Left hindlimb (tissue), 1 donor: Measurements from ENCODE around the gene PNLIPRP3.
"Not testable (repeated sequence)": the region's sequence is repeated elsewhere in the genome, so short reads cannot be mapped to it uniquely, and the experiment has no call there.

Experiments used
- DNase-seq: peaks from one replicate; pipeline ENCODE4 v3.0.0-alpha.2; 2018

The PNLIPRP3 gene

GRCh38 chr10:116427671-116428070 lies at the start of gene PNLIPRP3:
Gene PNLIPRP3, plus strand, starts transcription at chr10:116427847. Its CDS starts 166 bp downstream, at chr10:116428013.
- no peak for DNase-seq

DNA sequence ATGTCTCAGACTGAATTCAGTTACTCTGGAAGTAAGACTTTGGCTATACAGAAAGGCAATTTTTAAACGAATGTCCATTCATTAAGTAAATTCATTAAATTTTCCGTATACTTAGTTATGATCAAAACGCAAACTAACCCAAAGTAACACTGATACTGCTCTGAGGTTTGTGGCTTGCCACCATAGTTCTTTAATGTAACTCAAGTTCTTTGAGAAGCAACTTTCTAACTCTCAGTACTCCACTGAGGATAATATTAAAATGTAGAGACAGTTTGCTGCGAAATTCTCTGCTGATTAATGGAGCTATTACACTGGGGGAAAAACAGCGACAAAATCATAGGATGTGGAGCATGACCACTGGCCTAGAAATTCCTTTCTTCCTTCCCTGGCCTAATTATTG lies 45.4 kb upstream of the PNLIPRP3 start:
- DNase-seq, result no peak

GRCh38 chr10:116385311-116385710 lies 42.3 kb upstream of the PNLIPRP3 start:
- DNase-seq, result no peak

- DNase-seq, result no peak
Measured at GRCh38 chr10:116385994-116386809, 41.4 kb upstream of the PNLIPRP3 start.

- not testable (repeated sequence) for DNase-seq
Measured at GRCh38 chr10:116393246-116393831, 34.3 kb upstream of the PNLIPRP3 start.

DNA sequence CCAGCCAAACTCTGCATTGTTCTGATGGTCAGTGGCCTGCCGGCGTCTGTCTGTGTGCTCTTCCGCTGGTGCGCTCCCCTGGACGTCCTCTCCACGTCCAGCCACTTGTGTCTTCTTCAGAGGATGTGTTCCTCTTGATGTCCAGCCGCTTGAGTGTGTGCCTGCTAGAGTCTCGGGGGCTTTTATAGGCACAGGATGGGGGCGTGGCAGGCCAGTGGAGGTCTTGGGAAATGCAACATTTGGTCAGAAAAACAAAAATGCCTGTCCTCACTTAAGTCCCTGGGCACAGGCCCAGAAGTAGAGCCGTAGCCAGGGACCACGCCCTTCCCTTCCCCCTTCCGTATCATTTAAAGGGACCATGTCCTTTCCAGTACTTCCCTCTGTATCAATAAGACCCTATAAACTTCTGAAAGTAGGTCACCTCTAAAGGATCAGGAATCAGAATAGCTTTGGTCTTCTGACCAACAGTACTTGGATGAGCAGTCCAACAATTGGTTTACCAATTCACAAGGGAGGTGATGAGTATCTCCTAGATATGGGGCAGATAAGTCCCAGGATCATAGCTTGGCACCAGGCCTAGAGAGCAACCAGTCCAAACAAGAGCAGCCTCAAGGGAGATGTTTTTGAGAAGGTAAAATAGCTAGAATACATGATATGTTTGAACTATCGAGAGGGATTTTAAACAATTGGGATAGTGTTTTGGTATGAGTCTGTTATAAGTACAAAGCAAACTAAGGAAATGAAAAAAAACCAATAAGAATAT lies 32.2 kb upstream of the PNLIPRP3 start:
- no peak for DNase-seq

DNA sequence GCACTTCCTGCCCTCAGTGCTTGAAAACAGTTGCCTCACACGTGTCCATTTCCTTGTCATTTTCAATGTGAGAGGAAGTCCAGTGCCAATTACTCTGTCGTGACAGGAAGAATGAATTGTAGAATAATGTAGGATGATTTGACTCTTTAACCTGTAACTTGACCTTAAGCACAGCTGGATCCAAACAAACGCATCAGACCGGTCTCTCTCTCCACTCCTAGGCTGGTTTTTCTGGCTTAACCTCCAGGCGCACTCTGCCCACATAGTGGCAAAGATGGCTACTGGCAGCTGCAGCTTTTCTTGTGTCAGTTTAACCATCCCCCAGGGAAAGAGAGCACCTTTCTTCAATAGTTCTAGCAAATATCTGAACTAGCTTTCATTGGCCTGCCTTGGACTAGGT lies 29.4 kb upstream of the PNLIPRP3 start:
- DNase-seq, result no peak

DNA sequence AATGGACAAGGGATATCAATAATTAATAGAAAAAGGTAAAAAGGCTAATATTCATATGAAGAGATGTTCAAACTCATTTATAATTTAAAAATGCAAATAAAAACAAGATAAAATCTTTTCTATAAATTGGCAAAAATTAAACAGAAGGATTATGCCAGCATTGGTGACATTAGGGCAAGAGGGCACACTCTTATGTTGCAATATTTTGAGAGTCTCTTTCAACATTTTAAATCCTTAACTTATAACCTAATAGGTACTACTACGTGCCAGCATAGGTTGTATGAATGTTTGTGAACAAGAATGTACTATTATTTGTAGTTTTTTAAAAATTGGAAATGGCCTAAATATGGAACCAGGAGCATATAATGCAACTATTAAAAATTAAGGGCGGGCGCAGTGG lies 24.8 kb upstream of the PNLIPRP3 start:
- no peak for DNase-seq

DNA sequence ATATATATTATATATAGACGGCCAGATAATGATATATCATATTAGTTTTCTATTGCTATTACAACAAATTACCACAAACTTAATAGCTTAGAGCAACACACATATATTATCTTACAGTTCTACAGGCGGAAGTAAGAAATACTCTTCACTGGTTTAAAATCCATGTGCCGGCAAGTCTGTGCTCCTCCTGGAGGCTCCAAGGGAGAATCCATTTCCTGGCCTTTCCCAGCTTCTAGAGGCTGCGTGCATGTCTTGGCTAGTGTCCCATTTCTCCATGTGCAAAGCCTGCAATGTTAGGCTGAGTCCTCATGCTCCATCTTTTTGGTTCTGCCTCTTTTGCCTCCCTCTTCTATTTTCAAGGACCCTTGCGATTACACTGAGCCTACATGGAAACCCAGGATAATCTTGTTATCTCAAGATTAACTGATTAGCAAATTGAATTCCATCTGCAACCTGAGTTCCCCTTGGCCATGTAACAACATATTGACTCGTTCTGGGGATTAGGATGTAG lies 23.9 kb upstream of the PNLIPRP3 start:
- no peak for DNase-seq

GRCh38 chr10:116408719-116409118 lies 18.9 kb upstream of the PNLIPRP3 start:
- no peak for DNase-seq

GRCh38 chr10:116410351-116410750 lies 17.3 kb upstream of the PNLIPRP3 start:
- no peak for DNase-seq

GRCh38 chr10:116417821-116418220 lies 9.8 kb upstream of the PNLIPRP3 start:
- DNase-seq, result no peak

GRCh38 chr10:116418389-116418788 lies 9.3 kb upstream of the PNLIPRP3 start:
- no peak for DNase-seq

DNA sequence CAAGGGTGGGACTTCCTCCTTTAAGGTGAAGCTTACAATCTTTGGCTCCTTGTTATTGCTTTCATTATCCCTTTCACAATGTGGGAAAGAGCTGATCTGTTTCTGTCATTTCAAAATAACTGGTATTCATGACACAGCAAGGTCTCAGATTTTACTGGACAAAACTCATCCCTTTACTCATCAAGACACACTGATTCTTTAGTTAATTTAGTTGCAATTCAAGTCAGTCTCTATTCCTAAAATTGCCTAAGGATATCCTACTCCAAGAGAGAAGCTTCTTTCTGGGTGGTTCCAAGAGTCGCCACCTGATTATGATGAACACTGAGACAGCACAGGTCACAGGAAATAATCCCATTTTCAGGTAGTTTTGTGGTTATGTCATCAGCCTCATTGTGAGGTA lies 5.8 kb upstream of the PNLIPRP3 start:
- DNase-seq, result no peak

DNA sequence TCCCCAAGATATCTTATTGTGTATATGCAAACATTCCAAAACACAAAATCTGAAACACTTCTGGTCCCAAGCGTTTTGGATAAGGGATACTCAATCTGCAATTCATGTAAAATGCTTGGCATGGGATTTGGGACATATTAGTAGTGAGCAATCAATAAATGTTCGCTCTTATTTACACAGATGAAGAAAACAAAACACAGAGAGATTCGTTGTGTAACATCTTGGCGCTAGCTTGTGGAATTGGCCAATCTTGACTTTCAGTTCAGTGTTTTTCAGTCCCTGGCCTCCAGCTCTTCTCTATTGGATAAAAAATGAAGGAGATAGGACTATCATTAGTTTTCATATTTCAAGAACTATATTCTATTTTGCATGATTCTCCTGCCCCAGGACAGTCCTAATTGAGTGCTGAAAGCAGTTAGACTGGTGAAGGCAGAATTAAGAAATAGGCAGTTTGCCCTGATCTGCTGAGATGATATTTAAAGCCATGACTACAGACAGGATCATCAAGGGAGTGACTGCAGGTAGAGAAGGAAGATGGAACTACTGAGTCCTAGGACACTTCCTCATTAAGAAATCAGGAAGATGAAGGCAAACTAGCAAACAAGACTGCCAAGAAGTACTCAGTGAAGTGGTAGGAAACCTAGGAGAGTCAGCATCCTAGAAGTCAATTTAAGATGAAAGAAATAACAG lies 1.8 kb downstream of the PNLIPRP3 start:
- DNase-seq, result no peak

GRCh38 chr10:116430288-116430687 lies 2.6 kb downstream of the PNLIPRP3 start:
- DNase-seq, result no peak

GRCh38 chr10:116431598-116431997 lies 4.0 kb downstream of the PNLIPRP3 start:
- no peak for DNase-seq

GRCh38 chr10:116437076-116437692 lies 9.5 kb downstream of the PNLIPRP3 start:
- no peak for DNase-seq

DNA sequence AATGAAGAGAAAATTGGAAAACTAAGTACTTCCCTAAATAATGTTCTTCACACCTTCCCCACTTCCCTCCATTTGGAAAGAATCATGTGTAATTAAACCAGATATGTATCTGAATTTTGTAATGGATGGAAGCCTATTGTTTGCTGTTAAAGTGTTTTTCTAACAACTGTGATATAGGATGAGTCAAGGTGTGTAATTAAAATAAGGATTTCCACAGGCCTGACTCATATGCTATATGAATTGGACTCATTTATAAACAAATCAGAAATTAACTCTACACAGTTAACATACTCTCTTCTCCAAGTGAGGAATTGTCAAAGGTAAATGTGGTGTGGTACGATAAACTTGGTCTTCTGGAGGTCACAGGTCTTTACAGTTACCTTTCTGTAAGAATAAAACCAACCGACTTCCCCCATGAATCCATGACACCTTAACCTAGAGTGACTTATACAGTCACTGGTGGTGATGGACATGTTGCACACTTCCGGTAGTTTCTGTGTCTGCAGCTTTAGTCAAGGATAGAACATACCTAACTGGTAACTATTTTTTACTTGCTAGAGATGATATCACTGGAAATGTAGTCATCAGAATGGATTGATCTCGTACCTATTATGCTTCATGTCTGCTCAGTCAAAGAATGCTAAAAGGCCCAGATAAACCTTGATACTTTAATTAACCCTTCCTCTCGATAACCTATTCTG lies 12.8 kb downstream of the PNLIPRP3 start:
- no peak for DNase-seq

DNA sequence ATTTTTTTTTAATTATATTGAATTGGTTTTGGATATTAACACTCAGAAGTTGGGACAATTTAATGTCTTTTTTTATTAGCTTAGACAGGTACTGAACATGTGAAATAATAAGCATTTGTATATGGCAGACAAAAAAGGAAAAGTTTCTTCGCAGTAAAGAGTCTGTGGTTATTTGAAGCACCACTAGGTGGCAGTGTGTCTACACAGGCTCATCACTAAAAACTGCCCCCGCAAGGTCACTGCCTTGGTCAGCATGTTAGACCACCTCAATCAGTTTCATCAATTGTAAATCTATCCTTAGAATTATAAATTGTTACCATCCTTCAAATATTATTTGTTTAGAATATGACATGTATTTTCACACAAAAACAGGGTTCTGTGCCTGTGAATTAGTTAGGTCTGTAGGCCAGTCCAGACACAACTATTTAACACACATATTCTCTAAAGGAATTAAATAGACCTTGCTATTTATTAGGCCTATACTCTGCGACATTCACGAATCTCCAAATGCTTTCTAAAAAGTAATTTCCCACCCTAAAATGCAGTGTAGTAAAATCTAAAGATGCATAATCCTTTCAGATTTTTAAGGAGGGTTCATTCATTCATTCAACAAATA lies 17.0 kb downstream of the PNLIPRP3 start:
- DNase-seq, result no peak

GRCh38 chr10:116450861-116451260 lies 23.2 kb downstream of the PNLIPRP3 start:
- DNase-seq, result no peak
